ENCODE results near the gene C2CD3.
"Not testable (repeated sequence)": the region's sequence is repeated elsewhere in the genome, so short reads cannot be mapped to it uniquely, and the experiment has no call there.

Gene C2CD3

DNA sequence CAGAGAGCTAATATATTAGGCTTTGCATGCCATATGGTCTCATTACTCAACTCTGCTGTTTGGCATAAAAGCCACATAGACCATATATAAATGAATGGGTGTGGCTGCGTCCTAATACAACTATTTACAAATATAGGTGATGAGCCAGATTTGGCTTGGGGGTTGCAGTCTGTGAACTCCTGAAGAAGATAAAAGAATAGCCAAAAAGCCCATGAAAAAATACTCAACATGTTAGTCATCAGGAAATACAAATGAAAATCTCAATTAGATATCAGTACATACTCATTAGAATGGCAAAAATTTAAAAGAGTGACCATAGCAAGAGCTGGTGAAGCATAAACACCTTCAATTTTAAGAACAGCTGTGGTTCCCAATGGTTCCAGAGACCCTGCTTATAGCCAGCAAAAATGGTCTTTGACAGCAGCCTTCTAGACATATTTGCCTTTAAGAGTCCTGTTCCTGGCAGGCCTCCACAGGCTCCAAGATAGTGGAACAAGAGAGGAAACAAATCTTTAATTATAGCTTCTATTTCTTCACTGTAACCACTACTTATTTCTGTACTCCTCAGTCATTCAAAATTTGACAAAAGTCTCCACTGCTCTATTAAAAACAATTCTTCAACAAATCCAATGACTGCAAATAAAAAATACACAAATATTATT lies 16.1 kb downstream of the C2CD3 start:
- DNase-seq = no peak

DNA sequence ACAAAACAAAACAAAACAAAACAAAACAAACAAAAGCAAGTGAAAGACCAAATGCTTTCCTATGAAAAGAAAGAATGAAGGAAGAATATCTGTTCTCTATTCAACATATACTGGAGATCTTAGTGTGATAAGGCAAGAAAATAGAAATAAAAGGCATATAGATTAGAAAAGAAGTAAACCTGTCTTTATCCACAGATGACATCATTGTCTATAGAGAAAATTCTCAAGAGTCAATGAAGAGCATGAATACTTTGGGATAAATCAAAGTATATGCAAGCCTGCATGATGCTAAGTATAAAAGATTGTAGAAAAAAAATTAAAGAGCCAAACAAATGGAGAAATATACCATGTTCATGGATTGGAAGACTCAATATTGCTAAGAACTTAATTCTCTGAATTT lies 17.6 kb downstream of the C2CD3 start:
- no peak for DNase-seq

DNA sequence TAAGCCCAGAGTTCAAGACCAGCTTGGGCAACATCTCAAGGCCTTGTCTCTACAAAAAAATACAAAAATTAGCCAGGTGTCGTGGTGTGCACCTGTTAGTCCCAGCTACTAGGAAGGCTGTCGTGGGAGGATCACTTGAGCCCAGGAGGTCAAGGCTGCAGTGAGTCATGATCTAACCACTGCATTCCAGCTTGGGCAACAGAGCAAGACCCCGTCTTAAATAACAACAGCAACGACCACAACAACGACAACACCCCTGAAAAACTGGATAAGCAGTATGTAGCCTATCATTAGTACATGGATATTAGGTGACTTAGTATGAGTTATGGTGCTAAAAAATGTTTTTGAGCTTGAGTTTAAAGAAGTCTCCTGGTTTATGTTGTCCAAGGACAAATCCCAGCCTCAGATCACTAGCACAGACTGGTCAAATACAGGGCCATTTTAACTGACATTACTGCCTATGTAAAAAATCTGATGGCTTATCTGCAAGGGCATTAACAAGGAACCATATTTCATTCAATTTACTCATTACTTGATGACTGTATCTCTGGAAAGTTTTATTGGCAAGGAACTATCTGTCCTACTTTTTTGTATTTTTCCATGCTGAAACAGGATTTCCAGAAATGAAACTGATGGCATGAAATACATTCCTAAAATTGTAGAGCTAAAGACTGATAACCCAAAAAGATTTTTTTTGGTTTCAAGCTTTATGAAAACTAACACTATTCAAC lies 23.4 kb downstream of the C2CD3 start:
- no peak for DNase-seq

DNA sequence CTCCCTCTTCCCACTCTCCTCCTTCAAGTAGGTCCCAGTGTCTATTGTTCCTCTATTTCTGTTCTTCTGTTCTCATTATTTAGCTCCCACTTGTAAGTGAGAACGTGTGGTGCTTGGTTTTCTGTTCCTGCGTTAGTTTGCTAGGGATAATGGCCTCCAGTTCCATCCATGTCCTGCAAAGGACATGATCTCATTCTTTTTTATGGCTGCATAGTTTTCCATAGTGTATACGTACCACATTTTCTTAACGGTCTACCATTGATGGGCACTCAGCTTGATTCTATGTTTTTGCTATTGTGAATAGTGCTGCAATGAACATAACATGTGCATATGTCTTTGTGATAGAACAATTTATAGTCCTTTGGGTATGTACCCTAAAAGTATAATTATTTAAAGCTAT lies 26.2 kb downstream of the C2CD3 start:
- DNase-seq = no peak

DNA sequence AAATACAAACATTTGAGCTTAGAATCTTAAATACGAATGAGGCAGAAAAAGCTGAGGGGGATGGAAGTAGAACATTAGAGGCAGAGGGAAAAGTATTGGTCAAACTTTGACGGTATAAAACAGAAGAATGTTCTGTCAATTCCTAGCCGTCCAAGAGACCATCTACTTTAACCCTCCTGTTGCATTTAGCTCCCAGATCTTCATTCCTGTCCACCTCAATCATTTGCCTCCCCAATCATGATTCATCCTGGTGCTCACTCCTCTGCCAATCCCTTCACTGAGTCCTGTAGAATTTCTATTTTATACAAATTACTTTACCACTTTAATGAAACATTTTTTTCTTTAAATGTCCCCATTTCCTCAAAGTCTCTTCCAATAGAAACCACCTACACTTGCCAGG lies 28.2 kb downstream of the C2CD3 start:
- DNase-seq = no peak

DNA sequence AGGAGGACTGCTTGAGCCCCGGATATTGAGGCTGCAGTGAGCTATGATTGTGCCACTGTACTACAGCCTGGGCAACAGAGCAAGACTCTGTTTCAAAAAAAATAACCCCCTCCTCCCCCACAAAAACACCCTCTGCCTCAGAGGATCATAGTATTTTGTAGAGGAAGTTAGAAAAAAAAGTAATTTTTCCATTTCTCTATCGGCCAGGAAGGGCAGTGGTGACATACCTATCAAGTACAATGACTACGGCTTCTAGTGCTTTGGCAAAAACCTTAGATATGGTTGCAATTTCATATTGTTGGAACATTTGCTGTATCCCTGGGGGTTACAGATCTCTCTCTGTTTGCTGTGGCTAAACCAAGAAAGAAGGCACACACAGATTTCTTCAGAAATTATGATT lies 28.9 kb downstream of the C2CD3 start:
- DNase-seq = no peak

DNA sequence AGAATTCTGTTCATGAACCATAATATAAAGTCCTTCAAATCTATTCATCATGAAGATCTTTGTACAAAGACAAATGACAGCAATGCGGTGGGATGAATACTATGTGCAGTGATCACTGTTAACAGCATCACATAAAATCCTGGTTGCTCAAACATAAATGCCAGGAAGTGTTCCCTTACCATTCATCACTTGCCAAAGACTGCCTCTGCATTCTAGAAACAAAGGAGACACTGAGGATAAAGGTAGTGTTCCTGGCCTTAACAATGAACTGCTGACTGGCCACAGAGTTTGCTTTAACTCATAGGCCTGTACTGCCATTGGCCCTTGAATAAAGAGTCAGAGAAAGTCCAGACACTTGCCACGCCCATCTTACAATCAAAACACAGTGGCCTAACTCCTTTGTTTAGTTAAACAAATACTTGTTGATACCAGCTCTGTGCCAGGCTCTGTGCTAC lies 29.5 kb downstream of the C2CD3 start:
- no peak for DNase-seq

DNA sequence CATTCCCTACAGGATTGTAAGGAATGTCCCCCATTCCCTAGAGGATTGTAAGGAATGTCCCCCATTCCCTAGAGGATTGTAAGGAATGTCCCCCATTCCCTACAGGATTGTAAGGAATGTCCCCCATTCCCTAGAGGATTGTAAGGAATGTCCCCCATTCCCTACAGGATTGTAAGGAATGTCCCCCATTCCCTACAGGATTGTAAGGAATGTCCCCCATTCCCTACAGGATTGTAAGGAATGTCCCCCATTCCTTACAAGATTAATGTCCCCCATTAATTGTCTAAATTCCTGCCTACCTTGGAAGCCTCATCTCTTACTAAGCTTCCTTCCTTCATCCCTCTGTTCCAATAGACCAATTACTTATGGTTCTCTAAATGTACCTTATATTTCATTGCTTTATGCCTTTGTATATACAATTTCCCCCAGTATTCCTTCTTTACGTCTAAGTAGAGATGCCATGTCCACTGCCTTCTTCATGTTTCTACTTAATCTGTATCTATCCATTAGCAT lies 30.8 kb downstream of the C2CD3 start:
- not testable (repeated sequence) for DNase-seq

DNA sequence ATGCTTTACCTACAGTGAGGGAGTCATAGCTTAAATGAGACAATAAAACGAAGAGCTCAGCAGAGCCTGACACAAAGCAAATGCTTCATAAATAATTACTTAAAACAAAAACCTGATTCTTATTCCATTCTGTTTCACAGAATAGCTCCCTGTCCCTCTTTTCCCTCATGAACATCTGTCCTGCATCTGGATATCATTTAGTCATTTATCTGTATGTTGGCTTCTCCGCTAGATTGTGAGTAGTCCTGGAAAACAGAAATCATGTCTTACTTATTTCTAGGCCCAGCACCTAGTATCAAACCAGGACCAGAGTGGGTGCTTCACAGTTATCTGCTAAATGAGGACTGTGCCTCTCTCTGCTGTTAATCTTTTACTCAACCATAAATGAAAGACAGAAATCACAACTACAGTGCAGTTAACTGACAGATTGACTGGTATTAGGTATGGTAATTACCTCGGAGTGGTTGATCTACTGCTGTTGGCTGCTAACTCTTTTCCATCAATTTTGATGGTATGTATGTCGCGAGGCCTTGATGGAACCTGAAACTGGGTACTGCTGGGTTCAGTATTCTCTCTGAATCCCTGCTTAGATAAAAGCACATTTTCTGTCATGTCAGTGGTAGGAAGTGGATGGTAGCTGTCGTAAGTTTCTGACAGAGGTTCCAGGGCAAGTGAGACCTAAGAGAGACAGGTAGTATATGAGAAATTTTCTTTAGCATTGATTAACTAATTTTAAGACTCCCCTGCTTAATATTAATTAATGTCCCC lies 31.5 kb downstream of the C2CD3 start:
- no peak for DNase-seq

DNA sequence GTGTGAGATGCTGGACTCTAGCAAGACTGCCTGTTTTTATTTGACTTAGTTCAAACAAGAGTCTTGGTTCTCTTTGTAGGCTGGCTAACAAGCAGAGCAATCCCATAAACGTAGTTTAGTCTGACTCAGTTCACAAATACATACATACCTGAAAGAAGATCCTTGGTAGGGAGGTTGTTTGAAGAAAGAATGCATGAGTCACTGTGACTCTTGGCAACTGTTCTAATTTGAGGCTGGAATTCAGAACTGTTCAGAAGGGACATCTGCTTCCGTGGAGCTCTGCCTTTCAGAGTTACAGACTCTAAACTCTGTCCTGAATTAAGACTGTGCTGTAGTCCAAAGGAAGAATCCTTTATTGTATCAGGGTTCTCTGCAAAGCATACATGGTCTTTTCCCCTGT lies 32.2 kb downstream of the C2CD3 start:
- DNase-seq = peak; percentile 78

DNA sequence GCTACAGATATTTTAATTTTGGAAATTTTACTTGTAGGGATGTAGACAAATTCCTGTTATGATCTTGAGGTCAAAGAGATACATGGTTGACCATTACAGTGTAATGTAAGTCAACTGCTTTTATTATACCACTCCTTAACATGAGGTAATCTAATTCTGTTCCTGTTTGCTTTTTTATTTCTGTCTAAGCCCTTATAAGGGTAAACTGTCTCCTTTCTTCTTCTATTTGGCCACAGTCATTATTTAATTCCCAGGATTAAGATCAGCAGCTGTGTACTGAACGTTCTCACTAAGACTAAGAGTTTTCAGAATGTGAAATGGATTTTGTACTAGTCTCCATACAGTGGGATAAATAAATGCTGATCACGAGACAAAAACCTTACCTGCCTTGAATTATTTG lies 32.8 kb downstream of the C2CD3 start:
- DNase-seq = no peak

DNA sequence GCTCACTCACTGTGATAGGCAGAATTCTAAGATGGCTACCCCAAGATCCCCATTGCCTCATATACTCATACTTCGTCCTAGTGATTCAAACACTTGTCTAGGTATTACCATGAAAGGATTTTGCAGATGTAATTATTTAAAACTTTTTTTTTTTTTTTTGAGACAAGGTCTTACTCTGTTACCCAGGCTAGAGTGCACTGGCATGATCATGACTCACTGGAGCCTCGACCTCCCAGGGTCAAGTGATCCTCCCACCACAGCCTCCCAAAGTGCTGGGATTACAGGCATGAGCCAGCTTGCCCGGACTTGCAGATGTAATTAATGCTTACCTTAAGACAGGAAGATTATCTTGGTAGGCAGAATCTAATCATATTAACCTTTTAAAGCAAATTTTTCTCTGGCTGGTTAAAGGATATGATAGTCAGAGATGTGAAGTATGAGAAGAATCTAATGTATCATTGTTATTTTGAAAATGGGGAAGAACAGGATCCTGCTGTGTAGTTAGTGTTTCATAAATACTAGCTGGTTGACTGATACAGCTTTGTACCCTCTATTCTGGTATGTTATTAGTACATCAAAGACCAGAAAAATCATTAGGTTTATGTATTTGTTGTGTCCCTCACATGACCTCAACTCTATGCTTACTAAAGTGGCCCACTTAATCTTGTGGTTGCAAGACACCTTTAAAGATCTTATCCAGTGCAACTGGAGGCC lies 35.5 kb downstream of the C2CD3 start:
- peak; percentile 61 for DNase-seq

DNA sequence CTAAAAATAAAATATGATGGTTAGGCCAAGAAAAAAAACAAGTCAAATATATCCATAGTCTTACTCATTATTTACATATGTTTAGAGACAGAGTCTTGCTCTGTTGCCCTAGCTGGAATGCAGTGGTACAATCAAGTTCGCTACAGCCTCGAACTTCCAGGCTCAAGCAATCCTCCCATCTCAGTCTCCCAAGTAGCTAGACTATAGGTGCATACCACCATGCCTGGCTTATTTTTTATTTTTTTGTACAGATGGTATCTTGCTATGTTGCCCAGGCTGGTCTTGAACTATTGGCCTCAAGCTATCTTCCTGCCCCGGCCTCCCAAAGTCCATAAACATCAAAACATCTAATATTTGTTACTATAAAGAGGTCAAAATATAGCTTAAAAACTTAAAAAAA lies 36.1 kb downstream of the C2CD3 start:
- no peak for DNase-seq

DNA sequence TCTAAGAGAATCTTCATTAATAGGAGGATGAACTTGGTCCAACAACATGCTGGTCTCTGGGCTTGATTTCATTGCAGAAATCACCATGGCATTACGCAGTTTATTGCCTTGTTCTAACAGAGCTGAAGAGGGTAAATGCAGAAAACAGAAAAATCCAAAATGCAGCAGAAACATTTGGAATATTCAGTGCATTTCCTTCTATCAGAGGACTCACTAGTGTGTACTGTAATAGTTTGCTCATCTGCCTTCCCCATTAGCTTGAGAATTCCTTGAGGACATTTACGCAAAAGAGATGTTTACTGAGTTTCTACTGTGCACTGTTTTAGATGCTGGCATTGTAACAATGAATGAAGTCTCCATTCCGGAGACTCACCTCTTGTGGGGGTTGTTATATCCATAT lies 37.4 kb downstream of the C2CD3 start:
- no peak for DNase-seq

DNA sequence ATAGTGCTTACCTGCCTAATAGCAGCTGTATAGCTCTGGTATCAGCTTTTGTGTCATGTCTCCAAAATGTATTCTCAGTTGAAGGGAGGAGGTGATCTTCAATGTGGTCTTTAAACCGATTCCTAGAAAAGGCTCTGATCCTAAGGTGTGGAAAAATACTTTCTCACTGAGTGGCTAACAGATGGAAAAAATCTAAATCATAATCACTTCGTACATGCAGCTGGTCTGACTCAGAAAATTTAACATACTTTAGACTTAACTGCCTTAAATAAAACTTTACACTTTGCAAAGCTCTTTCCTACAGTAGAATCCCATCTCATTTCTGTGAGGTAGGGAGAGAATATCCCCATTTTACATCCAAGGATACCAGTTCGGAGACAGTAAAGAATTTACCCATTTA lies 38.0 kb downstream of the C2CD3 start:
- DNase-seq = no peak

DNA sequence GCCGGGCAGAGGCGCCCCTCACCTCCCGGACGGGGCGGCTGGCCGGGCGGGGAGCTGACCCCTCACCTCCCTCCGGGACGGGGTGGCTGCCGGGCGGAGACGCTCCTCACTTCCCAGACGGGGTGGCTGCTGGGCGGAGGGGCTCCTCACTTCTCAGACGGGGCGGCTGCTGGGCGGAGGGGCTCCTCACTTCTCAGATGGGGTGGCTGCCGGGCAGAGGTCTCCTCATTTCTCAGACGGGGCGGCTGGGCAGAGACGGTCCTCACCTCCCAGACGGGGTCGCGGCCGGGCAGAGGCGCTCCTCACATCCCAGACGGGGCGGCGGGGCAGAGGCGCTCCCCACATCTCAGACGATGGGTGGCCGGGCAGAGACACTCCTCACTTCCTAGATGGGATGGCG lies 41.7 kb downstream of the C2CD3 start:
- not testable (repeated sequence) for DNase-seq

DNA sequence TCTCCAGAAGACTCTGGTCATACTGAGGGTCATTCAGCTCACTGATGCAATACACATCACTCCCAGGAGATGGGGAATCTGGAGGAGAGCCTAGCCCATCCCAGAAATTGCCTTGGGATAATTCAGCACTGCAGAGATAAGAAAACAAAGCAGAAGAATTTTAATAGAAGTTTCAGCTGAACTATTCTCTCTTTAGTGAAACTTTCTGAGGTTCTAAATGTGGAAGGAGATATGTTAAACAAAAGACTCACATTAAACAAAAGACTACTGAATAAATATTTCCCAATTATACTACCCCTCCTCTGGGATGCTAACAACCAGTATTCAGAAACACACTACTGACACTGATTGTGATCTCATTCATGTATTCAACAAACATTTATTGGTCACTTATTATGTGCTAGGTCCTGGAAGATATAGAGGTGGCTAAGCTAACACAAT lies 47.8 kb downstream of the C2CD3 start:
- no peak for DNase-seq

DNA sequence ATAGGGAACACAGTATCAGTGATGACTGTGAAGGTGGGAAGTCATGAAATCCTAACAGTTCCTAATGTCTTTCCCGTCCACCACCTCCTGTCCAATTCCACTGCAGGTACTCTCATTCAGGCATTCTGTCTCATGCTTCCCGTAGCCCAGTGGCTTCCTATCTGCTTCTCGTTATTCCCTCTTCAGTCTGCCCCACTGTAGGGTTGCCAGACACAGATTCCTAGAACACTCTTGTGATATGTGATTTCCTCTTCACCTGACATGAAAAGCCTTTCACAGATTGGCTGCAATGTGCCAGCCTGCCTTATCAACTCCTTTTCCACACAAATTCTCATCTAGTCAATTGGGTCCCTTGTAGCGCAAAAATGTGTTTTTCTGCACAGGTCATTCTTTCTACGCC lies 49.0 kb downstream of the C2CD3 start:
- DNase-seq = no peak

DNA sequence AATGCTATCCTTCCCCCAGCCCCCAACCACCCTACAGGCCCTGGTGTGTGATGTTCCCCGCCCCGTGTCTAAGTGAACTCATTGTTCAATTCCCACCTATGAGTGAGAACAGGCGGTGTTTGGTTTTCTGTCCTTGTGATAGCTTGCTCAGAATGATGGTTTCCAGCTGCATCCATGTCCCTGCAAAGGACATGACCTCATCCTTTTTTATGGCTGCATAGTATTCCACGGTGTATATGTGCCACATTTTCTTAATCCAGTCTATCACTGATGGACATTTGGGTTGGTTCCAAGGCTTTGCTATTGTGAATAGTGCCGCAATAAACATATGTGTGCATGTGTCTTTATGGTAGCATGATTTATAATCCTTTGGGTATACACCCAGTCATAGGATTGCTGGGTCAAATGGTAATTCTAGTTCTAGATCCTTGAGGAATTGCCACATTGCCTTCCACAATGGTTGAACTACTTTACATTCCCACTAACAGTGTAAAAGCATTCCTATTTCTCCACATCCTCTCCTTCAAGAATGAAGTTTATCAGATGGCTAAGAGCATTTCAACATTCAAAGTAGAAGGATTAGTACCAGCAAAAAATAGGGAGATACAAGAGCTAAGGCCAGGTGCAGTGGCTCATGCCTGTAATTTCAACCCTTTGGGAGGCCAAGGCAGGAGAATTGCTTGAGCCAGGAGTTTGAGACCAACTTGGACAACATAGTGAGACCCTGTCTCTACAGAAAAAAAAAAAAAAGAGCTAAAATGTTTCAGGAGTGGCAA lies 50.4 kb downstream of the C2CD3 start:
- DNase-seq = not testable (repeated sequence)

DNA sequence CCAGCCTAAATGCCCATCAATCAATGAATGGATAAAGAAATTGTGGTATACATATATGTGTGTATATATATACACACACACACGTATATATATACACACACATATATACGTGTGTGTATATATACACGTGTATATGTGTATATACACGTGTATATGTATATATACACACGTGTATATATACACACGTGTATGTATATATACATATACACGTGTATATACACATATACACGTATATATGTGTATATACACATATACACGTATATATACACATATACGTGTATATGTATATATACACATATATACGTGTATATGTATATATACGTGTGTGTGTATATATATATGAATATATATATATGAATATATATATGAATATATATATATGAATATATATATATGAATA lies 54.1 kb downstream of the C2CD3 start:
- no peak for DNase-seq

DNA sequence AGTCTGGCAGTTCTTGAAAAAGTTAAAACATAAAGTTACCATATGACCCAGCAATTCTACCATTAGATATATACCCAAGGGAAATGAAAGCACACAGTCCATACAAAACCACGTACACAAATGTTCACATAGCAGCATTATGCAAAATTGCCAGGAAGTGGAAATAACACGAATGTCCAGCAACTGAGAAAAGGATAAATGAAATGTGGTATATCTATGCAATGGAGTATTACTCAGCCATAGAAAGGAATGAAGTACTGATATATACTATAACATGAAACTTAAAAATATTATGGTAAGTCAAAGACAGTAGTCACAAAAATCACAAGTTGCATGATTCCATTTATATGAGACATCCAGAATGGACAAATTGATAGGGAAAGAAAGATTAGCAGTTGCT lies 57.9 kb downstream of the C2CD3 start:
- no peak for DNase-seq

DNA sequence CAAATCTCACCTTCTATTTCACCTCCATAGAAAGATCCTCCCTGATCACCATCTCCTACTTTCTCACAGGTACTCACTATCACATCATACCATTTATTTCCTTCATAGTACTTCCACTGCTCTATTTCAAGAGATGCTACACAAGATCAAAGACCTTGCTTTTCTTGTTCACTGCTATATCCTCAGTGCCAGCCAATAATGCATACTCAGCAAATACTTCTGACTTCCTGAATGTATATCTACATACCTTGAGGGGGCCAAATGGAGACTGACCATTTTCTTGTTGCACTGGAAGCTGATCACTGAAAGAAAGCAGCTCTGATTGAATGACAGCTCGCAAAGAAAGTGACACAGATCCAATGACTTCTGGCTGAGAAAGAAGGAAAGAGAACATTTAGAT lies 64.7 kb downstream of the C2CD3 start:
- DNase-seq = no peak

Data from islet precursor cell (in vitro differentiated cells).